Fibroblast of skin of back (primary cell): Measurements from ENCODE around the gene ZFP36L1.

Experiments
- DNase-seq: peaks from one replicate; pipeline ENCODE4 v3.0.0-alpha.2; 2013

ZFP36L1 gene

GRCh38 chr14:68816183-68816942, 23.5 kb upstream of the ZFP36L1 start:
- DNase-seq: peak; percentile 90

- DNase-seq: no peak
Measured at GRCh38 chr14:68815298-68816182, 22.7 kb upstream of the ZFP36L1 start.

GRCh38 chr14:68814539-68815297, 21.9 kb upstream of the ZFP36L1 start:
- peak; percentile 74 for DNase-seq

GRCh38 chr14:68814238-68814538, 21.3 kb upstream of the ZFP36L1 start:
- DNase-seq: no peak

GRCh38 chr14:68813318-68813838, 20.5 kb upstream of the ZFP36L1 start:
- no peak for DNase-seq

- DNase-seq: no peak
Measured at GRCh38 chr14:68811171-68811570, 18.3 kb upstream of the ZFP36L1 start.

GRCh38 chr14:68810173-68811153, 17.6 kb upstream of the ZFP36L1 start:
- DNase-seq: no peak

GRCh38 chr14:68809524-68809923, 16.7 kb upstream of the ZFP36L1 start:
- no peak for DNase-seq

GRCh38 chr14:68808696-68809480, 16.0 kb upstream of the ZFP36L1 start:
- DNase-seq: no peak

- DNase-seq: no peak
Measured at GRCh38 chr14:68807987-68808386, 15.1 kb upstream of the ZFP36L1 start.

- DNase-seq: peak; percentile 74
Measured at GRCh38 chr14:68807148-68807600, 14.3 kb upstream of the ZFP36L1 start.

- no peak for DNase-seq
Measured at GRCh38 chr14:68806526-68807147, 13.8 kb upstream of the ZFP36L1 start.

- DNase-seq: no peak
Measured at GRCh38 chr14:68805414-68805813, 12.5 kb upstream of the ZFP36L1 start.

- DNase-seq: no peak
Measured at GRCh38 chr14:68801631-68802030, 8.8 kb upstream of the ZFP36L1 start.

GRCh38 chr14:68800953-68801352, 8.1 kb upstream of the ZFP36L1 start:
- no peak for DNase-seq

GRCh38 chr14:68800390-68800789, 7.5 kb upstream of the ZFP36L1 start:
- DNase-seq: peak; percentile 67

GRCh38 chr14:68798621-68799020, 5.8 kb upstream of the ZFP36L1 start:
- no peak for DNase-seq

GRCh38 chr14:68797121-68797670, 4.3 kb upstream of the ZFP36L1 start:
- no peak for DNase-seq

GRCh38 chr14:68796418-68797101, 3.7 kb upstream of the ZFP36L1 start:
- no peak for DNase-seq
